DND-41 (cell line): Measurements from ENCODE around the gene CAPSL.

Experiments
- ATAC-seq: fragments of 200-7000 bp; cut with Tn5 transposase; 3 replicates; pipeline ENCODE4 v1.9.1; 2021; ENCODE audit warnings: low read depth; ENCODE audit not compliant: insufficient read depth
- DNase-seq: peaks from one replicate; pipeline ENCODE4 v3.0.0-alpha.2; 2020
- H2AFZ ChIP-seq: 2 replicates; pipeline ENCODE4 v1.6.0; 2012; ENCODE audit warnings: low read depth, low read length
- H3K27ac ChIP-seq: 2 replicates; pipeline ENCODE4 v1.5.1; 2012; ENCODE audit warnings: low read length, inconsistent platforms
- H3K27me3 ChIP-seq: fragments of 200-600 bp; sonication (generic); 2 replicates; pipeline ENCODE4 v1.6.0; 2012; ENCODE audit warnings: low read length, mild to moderate bottlenecking, inconsistent platforms; ENCODE audit not compliant: insufficient read depth, poor library complexity
- H3K36me3 ChIP-seq: 2 replicates; pipeline ENCODE4 v1.5.1; 2012; ENCODE audit warnings: low read length, inconsistent platforms; ENCODE audit not compliant: insufficient read depth
- H3K4me1 ChIP-seq: 2 replicates; pipeline ENCODE4 v1.5.1; 2012; ENCODE audit warnings: mild to moderate bottlenecking, low read length; ENCODE audit not compliant: insufficient read depth
- H3K4me2 ChIP-seq: 2 replicates; pipeline ENCODE4 v1.6.0; 2012; ENCODE audit warnings: mild to moderate bottlenecking, moderate library complexity, low read length, inconsistent platforms; ENCODE audit not compliant: insufficient read depth
- H3K4me3 ChIP-seq, 2 experiments: fragments of 200-600 bp in 1 of 2; shearing (Covaris generic) in 1 of 2; 2 replicates each; pipeline ENCODE4 v1.5.1; 2012 to 2016; ENCODE audit warnings: inconsistent platforms in 2 of 2, low read length in 2 of 2, mild to moderate bottlenecking in 2 of 2, low read depth in 1 of 2, moderate library complexity in 1 of 2
- H3K79me2 ChIP-seq: 2 replicates; pipeline ENCODE4 v1.6.0; 2012; ENCODE audit warnings: low read length, inconsistent platforms; ENCODE audit not compliant: insufficient read depth
- H3K9ac ChIP-seq: 2 replicates; pipeline ENCODE4 v1.6.0; 2012; ENCODE audit warnings: low read depth, mild to moderate bottlenecking, inconsistent platforms, low read length, moderate library complexity
- H3K9me3 ChIP-seq: 2 replicates; pipeline ENCODE4 v1.5.1; 2012; ENCODE audit warnings: low read length, moderate library complexity, mild to moderate bottlenecking, inconsistent platforms; ENCODE audit not compliant: insufficient read depth, severe bottlenecking
- H4K20me1 ChIP-seq: 2 replicates; pipeline ENCODE4 v1.6.0; 2012; ENCODE audit warnings: low read length; ENCODE audit not compliant: insufficient read depth
- CTCF ChIP-seq: IDR thresholded peaks from 2 replicates; pipeline ENCODE4 v1.5.1; 2012; ENCODE audit warnings: borderline replicate concordance, low read length, moderate library complexity, mild to moderate bottlenecking; ENCODE audit not compliant: poor library complexity, severe bottlenecking; ENCODE audit errors: extremely low read depth
- EZH2 ChIP-seq: IDR thresholded peaks from 3 replicates; pipeline ENCODE4 v1.6.1; 2012; ENCODE audit warnings: borderline replicate concordance, low read depth, mild to moderate bottlenecking, moderate library complexity, low read length, inconsistent platforms; ENCODE audit not compliant: severe bottlenecking

Gene CAPSL

GRCh38 chr5:35870605-35871004 lies 67.8 kb downstream of the CAPSL start:
- peaks cover 98% of the 10 kb centered on the region for H3K79me2 ChIP-seq
- ATAC-seq (peak; percentile 31), DNase-seq (no peak)
- no peak overlapping the region for H3K4me3 ChIP-seq
- H3K27me3 ChIP-seq = no peaks in the 10 kb centered on the region
- no peaks in the 10 kb centered on the region for H3K9me3 ChIP-seq
- TF ChIP-seq CTCF = no peak
- no peak for TF ChIP-seq EZH2
- H4K20me1 ChIP-seq = peaks cover 2% of the 10 kb centered on the region; the same call in 1 of the 2 replicates
- H3K9ac ChIP-seq = no peak overlapping the region; the same call in 1 of the 2 replicates
- H2AFZ ChIP-seq = no peak overlapping the region
- H3K4me2 ChIP-seq = no peak overlapping the region
- peaks cover 100% of the 10 kb centered on the region for H3K36me3 ChIP-seq
- H3K27ac ChIP-seq = peak overlapping the region; percentile 60
- peaks cover 99% of the 10 kb centered on the region for H3K4me1 ChIP-seq

- Histone ChIP-seq H3K4me1 (peaks cover 94% of the 10 kb centered on the region), H3K27ac (peak overlapping the region; percentile 60), H3K79me2 (peaks cover 98% of the 10 kb centered on the region), H2AFZ (no peak overlapping the region), H3K36me3 (peaks cover 99% of the 10 kb centered on the region), H3K27me3 (no peaks in the 10 kb centered on the region), H3K9me3 (no peaks in the 10 kb centered on the region), H4K20me1 (peaks cover 2% of the 10 kb centered on the region; the same call in 1 of the 2 replicates), H3K4me2 (no peak overlapping the region), H3K9ac (no peak overlapping the region; the same call in 1 of the 2 replicates), H3K4me3 (no peak overlapping the region)
- no peak for DNase-seq
- ATAC-seq = peak; percentile 4; the same call in 1 of the 3 replicates
- no peak for TF ChIP-seq CTCF
- no peak for TF ChIP-seq EZH2
These were observed 68.6 kb downstream of the CAPSL start for GRCh38 chr5:35869685-35870277.

- ATAC-seq = no peak
- Histone ChIP-seq H2AFZ (no peak overlapping the region), H3K4me1 (peaks cover 94% of the 10 kb centered on the region), H3K79me2 (peaks cover 98% of the 10 kb centered on the region), H4K20me1 (peaks cover 2% of the 10 kb centered on the region; the same call in 1 of the 2 replicates), H3K4me2 (peak overlapping the region; percentile 28), H3K9ac (0 out of 2 replicates have a peak overlapping the region, but pooled peaks have one; percentile 2), H3K4me3 (no peak overlapping the region), H3K9me3 (no peaks in the 10 kb centered on the region), H3K27me3 (no peaks in the 10 kb centered on the region), H3K27ac (peak overlapping the region; percentile 60), H3K36me3 (peaks cover 99% of the 10 kb centered on the region)
- DNase-seq = no peak
- TF ChIP-seq EZH2 (no peak), CTCF (no peak)
These were observed 70.4 kb downstream of the CAPSL start for GRCh38 chr5:35867998-35868397.

GRCh38 chr5:35863159-35863558 lies 75.3 kb downstream of the CAPSL start:
- peak overlapping the region; percentile 14 to 73; a peak in 3 of 4 replicates for H3K4me3 ChIP-seq
- peaks cover 2% of the 10 kb centered on the region; the same call in 1 of the 2 replicates for H4K20me1 ChIP-seq
- peak; percentile 38 for DNase-seq
- H3K79me2 ChIP-seq = peaks cover 100% of the 10 kb centered on the region
- no peaks in the 10 kb centered on the region for H3K9me3 ChIP-seq
- TF ChIP-seq EZH2 (no peak), CTCF (no peak)
- peak; percentile 21; the same call in 2 of the 3 replicates for ATAC-seq
- no peaks in the 10 kb centered on the region for H3K27me3 ChIP-seq
- peak overlapping the region; percentile 70 for H3K9ac ChIP-seq
- H3K27ac ChIP-seq = peak overlapping the region; percentile 99
- peak overlapping the region; percentile 65 for H3K4me2 ChIP-seq
- peaks cover 83% of the 10 kb centered on the region for H3K4me1 ChIP-seq
- H3K36me3 ChIP-seq = peaks cover 97% of the 10 kb centered on the region
- no peak overlapping the region for H2AFZ ChIP-seq
